Cardiac fibroblast (primary cell): ENCODE data around the gene TWNK.
"Not testable (repeated sequence)": the region's sequence is repeated elsewhere in the genome, so short reads cannot be mapped to it uniquely, and the experiment has no call there.

ENCODE experiments used
- DNase-seq, 2 donors: peaks; one replicate each; pipeline versions ENCODE4 v3.0.0 to v3.0.0-alpha.2; 2010; ENCODE audit warnings: low read depth in 2 of 2
- H3K4me3 ChIP-seq, 2 donors: replicated peaks in 1 of 2; 1 replicate in 1 of 2; 2 replicates in 1 of 2; pipeline ENCODE4 v1.5.1; 2011; ENCODE audit warnings: low read depth in 2 of 2, low read length in 2 of 2, mild to moderate bottlenecking in 2 of 2, moderate library complexity in 1 of 2
- TF ChIP-seq, protein P1 (sequence below): IDR thresholded peaks from one replicate; pipeline ENCODE4 v1.5.1; 2011; ENCODE audit warnings: low read depth, mild to moderate bottlenecking, low read length, inconsistent platforms

Gene TWNK

DNA sequence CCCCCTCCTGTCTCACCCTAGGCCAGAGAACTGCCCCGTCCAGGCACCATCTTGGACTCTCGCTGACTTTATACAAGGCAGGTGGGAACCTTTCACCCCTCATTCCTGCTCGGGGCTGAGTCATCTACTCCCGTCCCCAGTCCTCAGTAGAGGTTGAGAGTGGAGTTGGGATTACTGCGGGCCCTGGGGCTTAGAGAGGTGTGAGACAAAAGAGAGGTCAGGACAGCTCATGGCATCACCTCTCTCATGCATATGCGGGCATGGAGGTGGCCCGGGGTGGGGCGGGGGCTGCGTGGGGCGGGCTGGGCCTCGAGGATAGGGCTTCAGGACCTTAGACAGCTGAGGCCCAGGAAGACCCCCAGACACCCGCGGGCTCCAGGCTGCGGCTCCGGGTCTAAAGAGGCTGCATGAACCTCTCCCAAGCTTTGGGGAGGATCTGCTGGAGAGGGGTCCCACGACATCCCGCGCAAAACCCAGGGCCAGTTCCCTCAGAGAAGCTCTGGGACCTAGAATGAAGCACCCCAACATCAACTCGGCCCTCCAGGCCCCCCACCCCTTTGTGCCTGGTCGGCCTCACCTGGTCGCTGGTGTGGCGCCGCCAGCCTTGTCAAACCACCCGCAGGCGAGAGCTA is 43.3 kb downstream of the TWNK start:
- TF ChIP-seq, protein P1, sequence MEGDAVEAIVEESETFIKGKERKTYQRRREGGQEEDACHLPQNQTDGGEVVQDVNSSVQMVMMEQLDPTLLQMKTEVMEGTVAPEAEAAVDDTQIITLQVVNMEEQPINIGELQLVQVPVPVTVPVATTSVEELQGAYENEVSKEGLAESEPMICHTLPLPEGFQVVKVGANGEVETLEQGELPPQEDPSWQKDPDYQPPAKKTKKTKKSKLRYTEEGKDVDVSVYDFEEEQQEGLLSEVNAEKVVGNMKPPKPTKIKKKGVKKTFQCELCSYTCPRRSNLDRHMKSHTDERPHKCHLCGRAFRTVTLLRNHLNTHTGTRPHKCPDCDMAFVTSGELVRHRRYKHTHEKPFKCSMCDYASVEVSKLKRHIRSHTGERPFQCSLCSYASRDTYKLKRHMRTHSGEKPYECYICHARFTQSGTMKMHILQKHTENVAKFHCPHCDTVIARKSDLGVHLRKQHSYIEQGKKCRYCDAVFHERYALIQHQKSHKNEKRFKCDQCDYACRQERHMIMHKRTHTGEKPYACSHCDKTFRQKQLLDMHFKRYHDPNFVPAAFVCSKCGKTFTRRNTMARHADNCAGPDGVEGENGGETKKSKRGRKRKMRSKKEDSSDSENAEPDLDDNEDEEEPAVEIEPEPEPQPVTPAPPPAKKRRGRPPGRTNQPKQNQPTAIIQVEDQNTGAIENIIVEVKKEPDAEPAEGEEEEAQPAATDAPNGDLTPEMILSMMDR = no peak
- no peak for DNase-seq
- H3K4me3 ChIP-seq = peak overlapping the region; percentile 61 to 77

GRCh38 chr10:101031128-101031795 is 43.9 kb downstream of the TWNK start, which contains the start of the genes PDZD7 and SFXN3:
TSS of gene PDZD7 (minus strand) at chr10:101031129. CDS start at chr10:101030219, 910 bp downstream.
TSS of gene SFXN3 (plus strand) at chr10:101031234. CDS start at chr10:101034695, 3,461 bp downstream.
- DNase-seq = peak; percentile 95 to 97
- peak within 1 kb of the TSS; percentile 61 to 77 for H3K4me3 ChIP-seq
- TF ChIP-seq, protein P1 = no peak

GRCh38 chr10:101031796-101032636 is 44.7 kb downstream of the TWNK start:
- TF ChIP-seq, protein P1 = peak; percentile 1
- DNase-seq = peak; percentile 67 to 79
- H3K4me3 ChIP-seq = peak overlapping the region; percentile 61 to 77

- TF ChIP-seq, protein P1 = no peak
- peak overlapping the region; percentile 61 to 77 for H3K4me3 ChIP-seq
- DNase-seq = peak; percentile 87 to 90
Measured at GRCh38 chr10:101032637-101033224, 45.4 kb downstream of the TWNK start.

DNA sequence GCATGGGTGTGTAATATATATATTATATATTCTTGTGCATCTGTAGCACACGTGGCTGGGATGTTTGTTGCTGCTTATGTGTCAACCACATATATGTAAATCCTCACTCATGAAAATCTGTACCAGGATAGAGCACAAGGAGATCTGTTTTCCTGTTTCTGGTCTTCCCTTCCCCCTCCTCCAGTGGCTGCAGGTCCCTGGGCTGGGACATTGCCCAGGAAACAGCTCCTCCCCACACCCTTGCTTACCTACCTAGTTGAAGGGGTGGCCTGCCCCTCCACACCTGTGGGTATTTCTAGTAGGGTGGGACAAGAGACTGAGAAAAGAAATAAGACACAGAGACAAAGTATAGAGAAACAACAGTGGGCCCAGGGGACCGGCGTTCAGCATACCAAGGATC is 45.9 kb downstream of the TWNK start:
- TF ChIP-seq, protein P1 = no peak
- H3K4me3 ChIP-seq = peak overlapping the region; percentile 61 to 77
- DNase-seq = no peak

GRCh38 chr10:101034404-101034803 is 47.1 kb downstream of the TWNK start:
- not testable (repeated sequence) for H3K4me3 ChIP-seq, DNase-seq

DNA sequence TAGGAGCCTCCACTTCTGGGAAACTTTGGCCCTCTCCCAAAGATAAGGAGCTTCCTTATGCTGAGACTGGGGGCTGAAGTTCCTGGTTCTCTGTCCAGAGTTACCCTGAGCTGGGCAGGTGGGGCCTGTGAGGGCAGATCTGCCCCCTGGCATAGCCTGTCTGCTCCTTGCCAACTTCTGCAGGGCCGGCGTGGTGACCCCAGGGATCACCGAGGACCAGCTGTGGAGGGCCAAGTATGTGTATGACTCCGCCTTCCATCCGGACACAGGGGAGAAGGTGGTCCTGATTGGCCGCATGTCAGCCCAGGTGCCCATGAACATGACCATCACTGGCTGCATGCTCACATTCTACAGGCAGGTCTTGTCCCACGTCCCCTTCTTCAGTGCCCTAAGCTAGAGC is 48.0 kb downstream of the TWNK start:
- no peak for DNase-seq
- H3K4me3 ChIP-seq = no peak overlapping the region
- TF ChIP-seq, protein P1 = no peak
